Tongue (tissue), 2 donors: ENCODE data around the gene PSMD8. TPM values are rescaled to one million over a fixed set of nuclear protein-coding genes. Genes with fewer than 3 reads are reported as not detected.
"Not testable (repeated sequence)": the region's sequence is repeated elsewhere in the genome, so short reads cannot be mapped to it uniquely, and the experiment has no call there.

Experiments used
- DNase-seq: peaks from one replicate; pipeline ENCODE4 v3.0.0-alpha.2; 2015
- total RNA-seq: library from RNA; depleted of rRNA; stranded (reverse); fragments of >200 nt; gene quantifications from one replicate; pipeline ENCODE4 v1.2.3, GENCODE V29; 2014

The PSMD8 gene
- total RNA-seq, 1 donor from 2014 or later = 185 TPM

GRCh38 chr19:38362076-38362945 is 12.1 kb upstream of the PSMD8 start:
- DNase-seq = peak; percentile 54

GRCh38 chr19:38362946-38363688 is 11.3 kb upstream of the PSMD8 start:
- not testable (repeated sequence) for DNase-seq

- DNase-seq = no peak
These were observed 7.3 kb upstream of the PSMD8 start for GRCh38 chr19:38367041-38367440.

- DNase-seq = no peak
These were observed 4.8 kb upstream of the PSMD8 start for GRCh38 chr19:38369584-38369983.

- no peak for DNase-seq
These were observed 4.1 kb upstream of the PSMD8 start for GRCh38 chr19:38370299-38370698.

GRCh38 chr19:38371081-38371480 is 3.3 kb upstream of the PSMD8 start:
- DNase-seq = no peak

- no peak for DNase-seq
These were observed 452 bp upstream of the PSMD8 start for GRCh38 chr19:38373907-38374331.

GRCh38 chr19:38375098-38375493 is 725 bp downstream of the PSMD8 start:
- DNase-seq = no peak

GRCh38 chr19:38375748-38376147 is 1.4 kb downstream of the PSMD8 start:
- DNase-seq = no peak

GRCh38 chr19:38376576-38376975 is 2.2 kb downstream of the PSMD8 start:
- DNase-seq = no peak

GRCh38 chr19:38377052-38377451 is 2.7 kb downstream of the PSMD8 start:
- DNase-seq = no peak

- DNase-seq = no peak
These were observed 4.5 kb downstream of the PSMD8 start for GRCh38 chr19:38378866-38379265.

GRCh38 chr19:38381138-38381537 is 6.8 kb downstream of the PSMD8 start:
- no peak for DNase-seq

GRCh38 chr19:38383184-38383583 is 8.8 kb downstream of the PSMD8 start:
- DNase-seq = no peak

- no peak for DNase-seq
These were observed 9.4 kb downstream of the PSMD8 start for GRCh38 chr19:38383743-38384142.

- no peak for DNase-seq
These were observed 10.0 kb downstream of the PSMD8 start for GRCh38 chr19:38384209-38385027.

GRCh38 chr19:38385057-38385803 is 10.9 kb downstream of the PSMD8 start:
- no peak for DNase-seq

GRCh38 chr19:38385804-38386257 is 11.5 kb downstream of the PSMD8 start:
- DNase-seq = no peak

GRCh38 chr19:38386300-38386970 is 12.1 kb downstream of the PSMD8 start:
- DNase-seq = no peak

- DNase-seq = no peak
These were observed 12.7 kb downstream of the PSMD8 start for GRCh38 chr19:38386971-38387549.
